DMS79 (cell line): ENCODE results near the gene ST3GAL4.
A peak's percentile ranks its signal among the peaks of the same experiment; 100 is the strongest.
"Not testable (repeated sequence)": the region's sequence is repeated elsewhere in the genome, so short reads cannot be mapped to it uniquely, and the experiment has no call there.

ENCODE experiments used
- DNase-seq: peaks from one replicate; lab custom pipeline; 2025; lab: John Stamatoyannopoulos, UW

The ST3GAL4 gene

GRCh38 chr11:126346586-126346940 is 8.9 kb upstream of the ST3GAL4 start:
- no peak for DNase-seq

GRCh38 chr11:126346946-126347345 is 8.5 kb upstream of the ST3GAL4 start:
- DNase-seq = not testable (repeated sequence)

GRCh38 chr11:126347751-126348668 is 7.5 kb upstream of the ST3GAL4 start:
- no peak for DNase-seq

GRCh38 chr11:126348806-126349582 is 6.5 kb upstream of the ST3GAL4 start:
- no peak for DNase-seq

DNA sequence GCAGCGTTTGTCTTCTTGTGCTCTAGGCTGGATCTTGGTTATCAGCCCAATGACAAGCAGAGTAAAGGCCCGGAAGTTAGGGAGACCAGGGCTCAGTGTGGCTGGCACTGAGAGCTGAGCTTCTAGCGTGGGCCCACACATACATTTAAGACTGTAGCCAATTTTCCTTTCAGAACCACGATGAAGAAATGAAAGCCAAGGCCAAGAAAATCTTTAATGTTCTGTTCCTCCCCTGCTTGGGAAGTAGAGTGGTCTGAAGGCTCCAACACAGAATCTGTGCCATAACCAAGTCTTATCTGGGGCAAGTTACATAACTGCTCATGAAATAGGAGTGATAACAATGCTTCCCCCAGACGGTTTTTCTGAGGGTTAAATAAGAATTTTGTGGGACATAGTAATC is 4.7 kb upstream of the ST3GAL4 start:
- no peak for DNase-seq

DNA sequence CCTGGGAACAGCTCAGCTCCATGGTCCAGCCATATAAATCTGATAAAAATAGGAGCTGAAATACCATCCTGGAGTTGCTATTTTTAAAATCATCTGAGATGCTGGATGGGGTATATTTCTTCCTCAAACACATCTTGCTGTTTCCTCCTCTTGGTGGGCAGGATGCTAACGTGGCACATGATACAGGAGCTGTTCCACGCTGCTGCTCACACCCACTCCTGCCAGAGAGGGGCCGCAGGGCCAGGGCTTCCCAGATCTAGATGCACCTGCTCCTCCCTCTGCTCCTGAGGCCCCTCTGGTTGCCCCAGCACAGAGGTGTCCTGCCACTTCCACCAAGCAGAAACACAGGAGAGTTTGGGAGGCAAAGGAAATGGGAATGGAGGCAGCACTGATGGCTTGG is 3.3 kb upstream of the ST3GAL4 start:
- DNase-seq = no peak

- no peak for DNase-seq
Measured at GRCh38 chr11:126352934-126353801, 2.3 kb upstream of the ST3GAL4 start.

DNA sequence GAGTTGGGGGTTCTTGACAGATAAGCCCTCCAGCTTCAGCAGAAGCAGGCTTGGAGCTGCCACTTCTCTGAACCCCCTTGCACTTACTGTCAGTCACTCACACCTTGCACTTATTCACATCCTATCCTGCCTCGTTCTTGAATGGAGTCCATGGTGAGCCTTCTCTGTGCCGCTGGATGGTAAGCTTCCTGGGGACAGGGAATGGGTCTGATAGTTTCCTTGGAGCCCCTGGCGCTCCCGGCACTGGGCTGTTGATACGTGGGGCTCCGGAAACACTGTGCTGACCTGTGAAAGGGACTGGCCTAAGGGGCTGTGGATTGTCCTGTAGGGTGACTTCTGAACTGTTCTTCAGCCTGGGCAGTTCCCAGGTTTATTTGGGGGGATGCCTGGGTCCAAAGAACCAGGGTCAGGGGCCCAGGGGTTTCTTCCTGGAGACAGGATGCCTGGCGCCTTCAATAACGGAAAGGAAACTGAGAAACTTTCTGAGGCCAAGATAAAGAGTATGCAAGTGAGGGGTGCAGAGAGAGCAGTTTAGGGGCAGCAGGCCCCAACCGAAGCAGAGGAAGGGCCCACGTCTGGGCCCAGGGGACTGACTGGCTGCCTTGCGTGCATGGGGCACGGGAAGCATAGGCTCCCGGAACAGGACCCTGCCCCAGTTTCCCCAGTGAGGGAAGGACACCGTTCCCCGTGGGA is 709 bp upstream of the ST3GAL4 start:
- no peak for DNase-seq

- no peak for DNase-seq
Measured at GRCh38 chr11:126355926-126356897, 726 bp downstream of the ST3GAL4 start.

DNA sequence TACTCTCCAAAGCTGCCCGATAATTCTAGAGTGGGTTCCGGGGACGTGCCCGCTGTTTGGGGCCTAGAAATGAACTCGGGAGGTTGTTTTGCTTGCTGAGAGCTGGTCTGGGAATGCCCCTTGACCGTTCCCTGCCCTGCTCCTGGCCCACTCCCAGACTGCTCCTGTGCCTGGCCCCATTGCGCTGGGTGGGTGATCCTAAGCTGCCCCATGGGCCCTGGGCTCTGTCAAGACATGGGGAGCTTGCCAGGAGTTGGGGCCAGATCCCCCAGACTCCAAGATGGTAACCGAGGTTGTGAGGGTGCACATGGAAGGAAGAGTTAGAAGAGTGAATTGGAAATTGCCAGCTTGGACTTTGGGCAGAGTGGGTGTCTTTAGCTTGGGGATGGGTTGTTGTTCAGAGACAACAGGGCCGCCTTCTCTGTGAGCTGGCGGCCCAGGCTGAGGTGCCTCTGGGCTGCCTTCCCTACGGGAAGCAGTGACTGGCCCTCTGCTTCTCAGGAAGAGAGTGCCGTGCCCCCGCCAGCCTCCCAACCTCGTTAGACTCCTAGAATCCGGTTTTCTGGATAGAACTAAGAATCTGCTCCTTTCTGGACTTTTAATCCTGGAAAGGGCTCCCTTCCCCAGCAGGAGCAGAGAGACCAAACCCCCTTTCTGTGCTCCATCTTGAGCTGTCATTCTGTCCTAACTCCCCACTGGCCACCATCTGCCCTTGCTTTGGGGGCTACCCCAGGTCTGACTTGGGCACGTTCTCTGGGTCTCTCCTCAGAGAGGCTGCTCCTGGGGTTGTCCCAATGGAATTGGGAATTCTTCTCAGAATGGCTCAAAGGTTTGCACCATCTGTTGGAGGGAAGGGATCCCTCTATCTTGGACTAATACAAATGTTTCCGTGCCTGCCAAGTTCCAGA is 1.8 kb downstream of the ST3GAL4 start:
- no peak for DNase-seq

DNA sequence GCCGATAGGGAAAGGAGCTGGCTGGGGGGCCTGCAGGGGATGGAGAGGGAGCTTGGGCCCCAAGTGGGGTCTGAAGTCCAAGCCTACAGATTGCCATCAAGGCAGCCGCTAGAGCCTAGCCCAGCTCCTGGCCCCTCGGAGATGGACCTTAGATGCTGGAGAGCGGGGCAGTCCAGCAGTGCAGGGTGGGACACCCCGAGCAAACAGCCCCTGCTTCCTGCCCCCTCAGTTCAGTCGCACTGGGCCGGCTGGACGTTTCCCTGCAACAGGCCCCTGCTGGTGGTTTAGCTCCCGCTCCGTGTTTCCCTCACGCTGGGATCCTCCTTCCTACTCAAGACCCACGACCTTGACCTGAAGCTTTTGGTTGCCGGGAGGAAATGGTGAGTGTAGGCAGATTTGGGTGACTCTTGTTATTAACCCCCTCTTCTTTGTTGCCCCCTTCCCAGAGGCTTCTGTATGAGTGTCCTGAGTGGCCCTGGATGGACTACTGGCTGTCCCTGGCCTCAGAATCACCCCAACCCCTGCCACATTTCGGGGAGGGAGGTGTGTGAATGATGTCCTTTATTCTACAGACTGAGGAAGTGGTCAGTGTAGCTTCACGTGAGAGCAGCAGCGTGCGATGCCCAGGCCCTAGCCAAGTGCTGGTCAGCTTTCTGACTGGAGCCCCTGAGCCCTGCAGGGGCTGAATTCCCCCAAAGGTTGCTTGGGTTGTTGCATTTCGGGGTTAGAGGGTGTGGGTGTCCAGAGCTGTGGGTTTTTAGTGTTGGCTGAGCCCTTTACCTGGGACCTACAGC is 2.7 kb downstream of the ST3GAL4 start:
- DNase-seq = no peak

DNA sequence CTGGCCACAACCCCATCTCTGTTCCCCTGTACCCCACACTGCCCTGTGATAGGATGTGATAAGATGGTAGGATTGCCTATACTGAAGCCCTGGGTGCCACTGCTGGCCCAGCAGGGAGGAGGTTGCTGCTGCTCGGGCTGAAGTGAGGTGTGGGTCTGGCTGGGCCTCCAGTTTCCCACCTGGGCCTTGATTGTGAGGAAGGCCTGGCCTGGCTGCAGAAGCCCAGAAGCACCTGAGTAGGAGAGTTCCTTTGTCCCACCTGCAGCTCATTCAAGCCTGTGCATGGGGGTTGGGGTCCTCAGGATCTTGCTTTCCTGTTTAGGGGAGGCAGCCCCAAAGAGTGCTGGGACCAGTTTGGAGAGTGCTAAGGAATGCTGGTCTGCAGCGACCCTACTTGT is 3.3 kb downstream of the ST3GAL4 start:
- no peak for DNase-seq

DNA sequence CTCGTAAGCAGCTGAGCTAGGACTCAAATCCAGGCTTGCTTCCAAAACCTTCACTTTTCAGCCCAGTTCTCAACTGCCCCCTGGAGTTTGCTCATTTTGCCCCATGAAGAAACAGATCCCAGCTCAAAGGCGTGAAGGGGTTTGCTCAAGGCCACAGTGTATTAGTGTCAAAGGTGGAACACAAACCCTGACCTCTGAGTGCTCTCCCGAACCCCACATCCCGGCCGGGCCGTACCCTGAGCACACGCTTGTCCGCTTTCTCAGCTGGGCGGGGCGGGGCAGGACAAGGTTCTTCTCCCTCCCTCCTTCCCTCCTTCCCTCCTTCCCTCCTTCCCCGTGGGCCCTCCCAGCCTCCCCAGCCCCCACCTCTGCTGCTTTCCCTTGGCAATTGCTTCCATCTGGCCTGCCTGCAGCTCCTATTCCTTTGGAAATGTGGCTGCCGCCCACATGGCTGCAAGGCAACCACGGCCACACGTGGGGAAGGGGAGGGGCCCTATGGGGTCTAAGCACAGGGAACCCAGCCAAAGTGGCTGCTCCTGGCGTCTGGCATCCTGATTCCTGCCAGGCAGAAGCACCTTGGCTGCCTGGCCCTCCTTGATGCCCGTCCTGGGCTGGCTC is 4.1 kb downstream of the ST3GAL4 start:
- peak; percentile 70 for DNase-seq

GRCh38 chr11:126360049-126360446 is 4.6 kb downstream of the ST3GAL4 start:
- no peak for DNase-seq

GRCh38 chr11:126361400-126361799 is 5.9 kb downstream of the ST3GAL4 start:
- DNase-seq = no peak

- DNase-seq = no peak
Measured at GRCh38 chr11:126362879-126363655, 7.6 kb downstream of the ST3GAL4 start.

- DNase-seq = no peak
Measured at GRCh38 chr11:126363706-126364248, 8.3 kb downstream of the ST3GAL4 start.
